ENCODE data around the gene DXO.
A peak's percentile ranks its signal among the peaks of the same experiment; 100 is the strongest.
"Not testable (repeated sequence)": the region's sequence is repeated elsewhere in the genome, so short reads cannot be mapped to it uniquely, and the experiment has no call there.

Gene DXO

DNA sequence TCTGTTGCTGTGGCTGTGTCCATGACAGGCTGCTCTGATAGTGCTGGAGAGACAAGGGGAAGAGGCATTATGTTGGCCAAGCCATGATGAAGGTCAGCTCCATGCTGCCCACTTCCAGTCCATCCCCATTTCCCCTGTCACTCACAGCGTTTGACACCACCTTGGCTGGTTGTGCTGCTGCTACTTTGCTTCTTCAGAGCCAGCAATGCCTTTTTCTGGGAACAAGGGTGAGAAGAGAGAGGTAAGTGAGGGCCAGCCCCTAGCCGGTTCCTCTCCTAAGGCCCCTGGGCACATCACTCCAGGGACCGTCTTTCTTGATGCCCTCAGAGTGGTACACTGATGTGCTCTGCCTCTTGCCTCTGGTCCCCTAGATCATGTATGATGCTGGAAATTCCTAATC is 15.1 kb downstream of the DXO start:
- no peak for DNase-seq

- no peak for DNase-seq
Observed at GRCh38 chr6:31954511-31954910, 17.4 kb downstream of the DXO start.

DNA sequence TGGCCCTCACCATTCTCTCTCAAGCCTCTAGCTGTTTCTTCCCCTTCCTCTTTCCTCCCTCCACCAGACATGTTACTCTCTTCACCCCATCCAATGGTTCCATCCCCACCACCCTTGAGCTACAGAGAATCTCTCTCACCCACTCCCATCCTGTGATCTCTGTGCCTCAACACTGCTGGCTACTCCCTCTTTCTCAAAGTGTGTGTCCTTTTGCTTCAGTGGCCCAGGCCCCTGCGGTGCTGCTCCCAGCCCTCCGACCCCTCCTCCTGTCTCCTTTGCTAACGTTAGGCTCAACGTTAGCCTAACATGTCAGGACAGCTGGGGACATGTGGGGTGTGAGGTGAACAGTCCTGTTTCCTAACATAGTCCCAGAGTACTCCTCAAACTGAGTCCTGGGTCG is 19.0 kb downstream of the DXO start:
- no peak for DNase-seq

- DNase-seq: peak; percentile 79
Observed at GRCh38 chr6:31952140-31952805, 19.7 kb downstream of the DXO start.

DNA sequence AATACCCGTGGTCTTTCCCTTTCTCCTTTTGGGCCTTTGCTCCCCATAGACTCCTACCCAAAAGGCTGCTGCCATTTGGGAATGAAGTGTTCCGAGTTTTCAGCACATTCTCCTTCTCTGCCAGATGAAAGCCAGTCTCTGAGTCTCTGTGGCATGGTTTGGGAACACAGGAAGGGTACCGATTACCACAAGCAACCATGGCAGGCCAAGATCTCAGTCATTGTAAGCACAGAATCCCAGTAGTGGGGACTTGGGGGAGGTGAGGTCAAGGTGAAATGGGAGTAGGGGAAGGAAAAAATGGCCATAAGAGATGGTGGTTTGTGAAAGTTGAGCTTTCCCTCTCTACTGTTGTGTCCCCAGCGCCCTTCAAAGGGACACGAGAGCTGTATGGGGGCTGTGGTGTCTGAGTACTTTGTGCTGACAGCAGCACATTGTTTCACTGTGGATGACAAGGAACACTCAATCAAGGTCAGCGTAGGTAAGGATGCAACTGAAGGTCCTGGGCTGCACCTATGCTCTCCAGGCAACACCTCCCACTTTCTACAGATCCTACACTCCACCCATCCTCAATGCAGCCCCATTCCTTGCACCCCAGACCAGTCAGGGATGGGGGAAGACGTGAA is 21.9 kb downstream of the DXO start:
- no peak for DNase-seq

DNA sequence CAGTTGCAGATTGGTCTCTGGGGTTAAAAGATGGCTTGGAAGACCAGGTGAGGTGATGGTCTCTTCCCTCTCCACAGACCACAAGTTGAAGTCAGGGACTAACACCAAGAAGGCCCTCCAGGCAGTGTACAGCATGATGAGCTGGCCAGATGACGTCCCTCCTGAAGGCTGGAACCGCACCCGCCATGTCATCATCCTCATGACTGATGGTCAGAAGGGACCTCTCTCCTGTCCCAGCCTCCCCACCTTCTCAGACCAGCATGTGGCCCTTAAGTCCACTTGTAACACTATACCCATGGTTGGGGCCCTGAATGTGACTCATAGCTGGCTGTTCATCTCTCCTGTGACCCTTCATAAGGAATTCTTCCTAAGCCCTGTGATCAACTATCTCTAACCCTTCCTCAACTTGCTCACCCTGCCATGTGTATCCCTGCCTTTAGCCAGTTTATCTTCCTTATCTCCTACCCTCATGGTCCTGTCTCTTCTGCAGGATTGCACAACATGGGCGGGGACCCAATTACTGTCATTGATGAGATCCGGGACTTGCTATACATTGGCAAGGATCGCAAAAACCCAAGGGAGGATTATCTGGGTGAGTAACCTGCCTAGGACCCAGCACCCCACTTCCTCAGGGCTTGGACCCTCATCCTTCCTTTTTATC is 23.1 kb downstream of the DXO start:
- no peak for DNase-seq

DNA sequence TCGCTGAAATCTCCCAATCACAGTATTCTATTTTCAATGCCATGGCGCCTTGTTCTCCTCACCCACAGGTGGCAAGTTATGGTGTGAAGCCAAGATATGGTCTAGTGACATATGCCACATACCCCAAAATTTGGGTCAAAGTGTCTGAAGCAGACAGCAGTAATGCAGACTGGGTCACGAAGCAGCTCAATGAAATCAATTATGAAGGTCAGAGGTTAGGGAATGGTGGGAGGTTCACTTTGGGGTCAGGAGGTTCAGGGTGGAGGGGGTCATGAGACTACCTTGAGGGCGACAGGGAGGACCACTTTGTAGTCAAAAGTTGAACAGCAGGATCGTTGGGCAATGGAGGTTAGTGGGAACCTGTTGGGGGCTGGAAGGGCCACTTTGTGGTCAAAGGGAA is 23.6 kb downstream of the DXO start:
- no peak for DNase-seq

- DNase-seq: no peak
Observed at GRCh38 chr6:31947864-31948263, 24.1 kb downstream of the DXO start.

DNA sequence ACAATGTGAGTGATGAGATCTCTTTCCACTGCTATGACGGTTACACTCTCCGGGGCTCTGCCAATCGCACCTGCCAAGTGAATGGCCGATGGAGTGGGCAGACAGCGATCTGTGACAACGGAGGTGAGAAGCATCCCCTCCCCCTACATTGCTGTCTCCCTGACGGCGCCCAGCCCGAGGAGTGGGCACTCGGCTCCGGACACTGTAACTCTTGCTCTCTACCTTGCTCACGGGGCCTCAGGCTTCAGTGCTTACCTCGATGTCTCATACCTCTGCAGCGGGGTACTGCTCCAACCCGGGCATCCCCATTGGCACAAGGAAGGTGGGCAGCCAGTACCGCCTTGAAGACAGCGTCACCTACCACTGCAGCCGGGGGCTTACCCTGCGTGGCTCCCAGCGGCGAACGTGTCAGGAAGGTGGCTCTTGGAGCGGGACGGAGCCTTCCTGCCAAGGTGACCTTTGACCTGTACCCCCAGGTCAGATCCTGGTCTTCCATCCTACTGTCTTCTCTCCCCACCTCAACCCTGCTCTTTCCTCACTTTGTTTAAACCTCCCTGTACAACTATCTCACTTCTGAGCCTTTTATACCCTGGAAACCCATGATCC is 24.8 kb downstream of the DXO start:
- no peak for DNase-seq

DNA sequence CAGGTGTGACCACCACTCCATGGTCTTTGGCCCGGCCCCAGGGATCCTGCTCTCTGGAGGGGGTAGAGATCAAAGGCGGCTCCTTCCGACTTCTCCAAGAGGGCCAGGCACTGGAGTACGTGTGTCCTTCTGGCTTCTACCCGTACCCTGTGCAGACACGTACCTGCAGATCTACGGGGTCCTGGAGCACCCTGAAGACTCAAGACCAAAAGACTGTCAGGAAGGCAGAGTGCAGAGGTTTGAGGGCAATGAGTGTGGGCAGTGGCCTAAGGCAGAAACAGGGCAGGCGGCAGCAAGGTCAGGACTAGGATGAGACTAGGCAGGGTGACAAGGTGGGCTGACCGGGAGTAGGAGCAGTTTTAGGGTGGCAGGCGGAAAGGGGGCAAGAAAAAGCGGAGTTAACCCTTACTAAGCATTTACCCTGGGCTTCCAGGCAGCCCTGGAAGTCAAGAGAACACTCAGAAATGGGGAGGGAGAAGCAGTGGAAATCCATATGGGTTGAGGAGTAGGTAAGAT is 25.5 kb downstream of the DXO start:
- no peak for DNase-seq

DNA sequence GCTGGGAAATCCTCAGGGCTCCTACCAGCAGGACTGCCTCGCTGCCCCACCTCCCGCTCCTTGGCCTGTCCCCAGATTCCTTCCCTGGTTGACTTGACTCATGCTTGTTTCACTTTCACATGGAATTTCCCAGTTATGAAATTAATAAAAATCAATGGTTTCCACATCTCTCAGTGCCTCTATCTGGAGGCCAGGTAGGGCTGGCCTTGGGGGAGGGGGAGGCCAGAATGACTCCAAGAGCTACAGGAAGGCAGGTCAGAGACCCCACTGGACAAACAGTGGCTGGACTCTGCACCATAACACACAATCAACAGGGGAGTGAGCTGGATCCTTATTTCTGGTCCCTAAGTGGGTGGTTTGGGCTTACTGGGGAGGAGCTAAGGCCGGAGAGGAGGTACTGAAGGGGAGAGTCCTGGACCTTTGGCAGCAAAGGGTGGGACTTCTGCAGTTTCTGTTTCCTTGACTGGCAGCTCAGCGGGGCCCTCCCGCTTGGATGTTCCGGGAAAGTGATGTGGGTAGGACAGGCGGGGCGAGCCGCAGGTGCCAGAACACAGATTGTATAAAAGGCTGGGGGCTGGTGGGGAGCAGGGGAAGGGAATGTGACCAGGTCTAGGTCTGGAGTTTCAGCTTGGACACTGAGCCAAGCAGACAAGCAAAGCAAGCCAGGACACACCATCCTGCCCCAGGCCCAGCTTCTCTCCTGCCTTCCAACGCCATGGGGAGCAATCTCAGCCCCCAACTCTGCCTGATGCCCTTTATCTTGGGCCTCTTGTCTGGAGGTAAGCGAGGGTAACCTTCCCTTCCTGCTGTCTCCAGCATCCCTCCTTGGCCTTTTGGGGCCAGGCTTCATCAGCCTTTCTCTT is 26.2 kb downstream of the DXO start, which contains the start of gene CFB:
Gene CFB, plus strand, starts transcription at position 589 of the 863 bp plus-strand sequence. Its CDS starts 127 bp downstream, at position 716.
- no peak for DNase-seq

DNA sequence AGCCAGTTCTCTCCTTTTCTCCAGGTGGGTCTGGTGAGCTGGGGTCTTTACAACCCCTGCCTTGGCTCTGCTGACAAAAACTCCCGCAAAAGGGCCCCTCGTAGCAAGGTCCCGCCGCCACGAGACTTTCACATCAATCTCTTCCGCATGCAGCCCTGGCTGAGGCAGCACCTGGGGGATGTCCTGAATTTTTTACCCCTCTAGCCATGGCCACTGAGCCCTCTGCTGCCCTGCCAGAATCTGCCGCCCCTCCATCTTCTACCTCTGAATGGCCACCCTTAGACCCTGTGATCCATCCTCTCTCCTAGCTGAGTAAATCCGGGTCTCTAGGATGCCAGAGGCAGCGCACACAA is 26.8 kb downstream of the DXO start:
- DNase-seq: no peak

- no peak for DNase-seq
Observed at GRCh38 chr6:31943742-31944141, 28.2 kb downstream of the DXO start.

- DNase-seq: no peak
Observed at GRCh38 chr6:31940256-31940664, 31.7 kb downstream of the DXO start.

- no peak for DNase-seq
Observed at GRCh38 chr6:31935823-31936222, 36.1 kb downstream of the DXO start.

DNA sequence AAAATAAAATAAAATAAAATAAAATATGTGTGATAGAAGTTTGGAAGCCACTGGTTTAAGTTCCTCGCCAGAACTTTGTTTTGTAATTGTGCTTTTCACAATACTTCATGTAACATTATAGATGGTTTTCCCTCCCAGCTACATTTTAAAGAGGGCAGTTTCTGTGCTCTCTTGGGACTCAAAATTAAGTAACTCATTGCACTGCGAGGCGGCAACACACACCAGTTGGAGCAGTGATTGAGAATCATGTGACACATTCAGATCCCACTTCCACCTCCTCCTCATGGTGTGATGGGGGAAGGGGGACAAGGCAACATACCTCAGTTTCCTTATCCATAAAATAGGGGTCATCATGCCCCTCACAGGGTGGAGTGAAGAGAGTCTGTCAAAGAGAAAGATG is 36.9 kb downstream of the DXO start:
- DNase-seq: no peak

DNA sequence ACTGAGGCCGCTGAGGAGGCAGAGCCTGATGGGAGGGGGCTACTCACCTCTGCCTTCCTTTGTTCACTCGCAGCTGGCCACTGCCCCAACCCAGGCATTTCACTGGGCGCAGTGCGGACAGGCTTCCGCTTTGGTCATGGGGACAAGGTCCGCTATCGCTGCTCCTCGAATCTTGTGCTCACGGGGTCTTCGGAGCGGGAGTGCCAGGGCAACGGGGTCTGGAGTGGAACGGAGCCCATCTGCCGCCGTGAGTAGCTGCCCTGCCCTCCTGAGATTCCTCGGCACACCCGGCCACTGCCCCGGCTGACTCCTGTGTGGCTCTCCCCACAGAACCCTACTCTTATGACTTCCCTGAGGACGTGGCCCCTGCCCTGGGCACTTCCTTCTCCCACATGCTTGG is 38.4 kb downstream of the DXO start:
- DNase-seq: no peak

- not testable (repeated sequence) for DNase-seq
Observed at GRCh38 chr6:31932137-31932536, 39.8 kb downstream of the DXO start.

DNA sequence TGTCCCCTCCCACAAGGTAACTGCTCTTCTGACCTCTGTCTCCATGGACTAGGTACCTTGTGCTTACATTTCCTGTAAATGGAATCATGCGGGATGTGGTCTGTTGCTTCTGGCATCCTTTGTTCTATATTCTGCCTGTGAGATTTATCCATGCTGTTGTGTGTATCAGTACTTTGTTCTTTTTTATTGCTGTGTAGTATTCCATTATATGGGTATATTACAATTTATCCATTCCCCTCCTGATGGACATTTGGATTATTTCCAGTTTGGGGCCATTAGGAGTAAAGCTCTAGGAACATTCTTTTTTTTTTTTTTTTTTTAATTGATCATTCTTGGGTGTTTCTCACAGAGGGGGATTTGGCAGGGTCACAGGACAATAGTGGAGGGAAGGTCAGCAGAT is 41.0 kb downstream of the DXO start:
- DNase-seq: no peak

DNA sequence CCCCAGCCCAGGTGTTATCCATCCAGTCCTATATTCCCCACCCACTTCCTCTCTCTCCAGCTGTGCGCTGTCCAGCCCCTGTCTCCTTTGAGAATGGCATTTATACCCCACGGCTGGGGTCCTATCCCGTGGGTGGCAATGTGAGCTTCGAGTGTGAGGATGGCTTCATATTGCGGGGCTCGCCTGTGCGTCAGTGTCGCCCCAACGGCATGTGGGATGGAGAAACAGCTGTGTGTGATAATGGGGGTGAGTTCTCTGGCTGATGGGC is 43.3 kb downstream of the DXO start:
- DNase-seq: no peak

DNA sequence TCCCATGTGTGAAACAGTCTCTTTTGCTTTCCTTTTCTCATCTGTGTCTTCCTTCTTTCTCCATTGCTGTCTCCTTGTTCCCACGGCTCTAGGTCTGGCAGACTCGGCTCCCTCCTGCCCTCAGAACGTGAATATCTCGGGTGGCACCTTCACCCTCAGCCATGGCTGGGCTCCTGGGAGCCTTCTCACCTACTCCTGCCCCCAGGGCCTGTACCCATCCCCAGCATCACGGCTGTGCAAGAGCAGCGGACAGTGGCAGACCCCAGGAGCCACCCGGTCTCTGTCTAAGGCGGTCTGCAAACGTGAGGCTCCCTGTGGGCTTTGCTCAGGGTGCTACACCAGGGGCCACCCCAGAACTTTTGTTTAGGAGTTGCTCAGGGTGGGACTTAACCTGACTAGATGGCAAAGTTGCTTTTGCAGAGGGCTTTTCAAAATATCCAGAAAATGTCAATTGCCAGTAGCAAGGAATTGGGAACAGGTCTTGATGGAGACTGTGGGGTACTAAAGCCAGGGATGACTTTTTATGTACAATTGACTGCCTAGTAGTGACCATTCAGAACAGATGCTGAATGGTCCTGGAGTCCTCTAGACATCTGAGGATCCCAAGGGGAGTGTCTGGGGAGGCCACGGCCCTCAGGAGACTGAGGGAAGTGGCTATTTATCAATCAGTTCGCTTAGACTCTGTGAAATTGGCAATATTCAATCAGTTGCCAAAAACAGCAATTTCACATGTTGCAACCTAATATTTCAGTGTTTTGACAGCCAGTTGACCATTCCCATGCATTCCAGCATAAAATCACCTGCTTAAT is 43.9 kb downstream of the DXO start:
- no peak for DNase-seq

DNA sequence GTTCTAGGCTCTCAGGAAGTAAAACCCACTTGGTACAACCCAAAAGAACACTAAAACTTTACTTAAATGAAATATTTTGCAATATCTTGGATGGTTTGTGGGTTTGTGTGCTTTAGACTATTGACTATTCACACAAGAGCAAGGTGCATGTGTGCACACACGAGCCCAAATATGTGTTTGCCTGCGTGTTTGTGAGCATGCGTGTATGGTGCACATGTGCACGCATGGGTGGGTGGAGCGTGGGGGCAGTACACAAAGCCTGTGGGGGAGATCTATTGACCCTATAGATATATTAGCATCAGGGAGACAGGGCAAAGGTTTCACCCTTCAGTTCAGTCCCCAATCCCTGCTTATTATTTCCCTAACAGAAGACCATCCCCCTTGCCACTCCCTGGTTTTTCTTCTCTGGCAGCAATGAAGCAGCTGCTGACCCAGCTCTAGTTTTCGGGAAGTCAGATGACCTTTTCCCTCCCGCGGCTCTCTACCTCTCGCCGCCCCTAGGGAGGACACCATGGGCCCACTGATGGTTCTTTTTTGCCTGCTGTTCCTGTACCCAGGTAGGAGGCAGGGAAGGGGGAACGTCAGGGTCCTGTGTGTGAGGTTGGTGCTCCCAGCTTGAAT is 44.6 kb downstream of the DXO start, which contains the start of gene C2:
Gene C2, plus strand, starts transcription at position 476 of the 621 bp plus-strand sequence. Its CDS starts 36 bp downstream, at position 512.
- no peak for DNase-seq
